Measurements from ENCODE around the gene SLC1A7.

DNA sequence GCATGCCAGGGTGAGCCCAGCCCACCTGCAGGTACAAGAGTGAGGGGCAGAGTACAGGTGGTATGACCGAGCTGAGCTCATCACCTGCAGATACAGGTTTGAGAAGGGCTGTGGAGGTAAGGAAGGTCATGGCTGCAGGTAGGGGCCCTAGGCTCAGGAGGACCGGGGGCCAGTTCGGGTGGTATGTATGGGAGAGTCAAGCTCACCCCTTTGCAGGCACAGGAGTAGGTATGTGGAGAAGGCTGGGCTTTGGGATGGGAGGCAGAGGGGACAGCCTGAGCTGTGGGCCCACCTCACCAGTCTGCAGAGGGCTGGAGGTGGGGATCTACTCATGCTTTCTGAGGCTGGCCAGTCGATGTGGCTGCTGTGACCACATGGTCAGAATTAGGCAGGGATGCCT is 63.2 kb downstream of the SLC1A7 start:
- no peak for TF ChIP-seq POLR2AphosphoS5 (IDR thresholded peaks at IDR 0.05)
- TF ChIP-seq EZH2 (IDR thresholded peaks at IDR 0.05; ENCODE audit: borderline replicate concordance, insufficient read depth, low read length, poor library complexity, severe bottlenecking): no peak
- TF ChIP-seq, protein P1, sequence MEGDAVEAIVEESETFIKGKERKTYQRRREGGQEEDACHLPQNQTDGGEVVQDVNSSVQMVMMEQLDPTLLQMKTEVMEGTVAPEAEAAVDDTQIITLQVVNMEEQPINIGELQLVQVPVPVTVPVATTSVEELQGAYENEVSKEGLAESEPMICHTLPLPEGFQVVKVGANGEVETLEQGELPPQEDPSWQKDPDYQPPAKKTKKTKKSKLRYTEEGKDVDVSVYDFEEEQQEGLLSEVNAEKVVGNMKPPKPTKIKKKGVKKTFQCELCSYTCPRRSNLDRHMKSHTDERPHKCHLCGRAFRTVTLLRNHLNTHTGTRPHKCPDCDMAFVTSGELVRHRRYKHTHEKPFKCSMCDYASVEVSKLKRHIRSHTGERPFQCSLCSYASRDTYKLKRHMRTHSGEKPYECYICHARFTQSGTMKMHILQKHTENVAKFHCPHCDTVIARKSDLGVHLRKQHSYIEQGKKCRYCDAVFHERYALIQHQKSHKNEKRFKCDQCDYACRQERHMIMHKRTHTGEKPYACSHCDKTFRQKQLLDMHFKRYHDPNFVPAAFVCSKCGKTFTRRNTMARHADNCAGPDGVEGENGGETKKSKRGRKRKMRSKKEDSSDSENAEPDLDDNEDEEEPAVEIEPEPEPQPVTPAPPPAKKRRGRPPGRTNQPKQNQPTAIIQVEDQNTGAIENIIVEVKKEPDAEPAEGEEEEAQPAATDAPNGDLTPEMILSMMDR (IDR thresholded peaks at IDR 0.05; ENCODE audit: poor library complexity, severe bottlenecking): no peak
- TF ChIP-seq SMC3 (conservative IDR thresholded peaks at IDR 0.05; ENCODE audit: poor library complexity): no peak
- no peak for TF ChIP-seq MXI1 (conservative IDR thresholded peaks at IDR 0.05; ENCODE audit: poor library complexity, severe bottlenecking)
- TF ChIP-seq TAF1 (IDR thresholded peaks at IDR 0.05; ENCODE audit: low read depth): no peak
- TF ChIP-seq, protein P2, sequence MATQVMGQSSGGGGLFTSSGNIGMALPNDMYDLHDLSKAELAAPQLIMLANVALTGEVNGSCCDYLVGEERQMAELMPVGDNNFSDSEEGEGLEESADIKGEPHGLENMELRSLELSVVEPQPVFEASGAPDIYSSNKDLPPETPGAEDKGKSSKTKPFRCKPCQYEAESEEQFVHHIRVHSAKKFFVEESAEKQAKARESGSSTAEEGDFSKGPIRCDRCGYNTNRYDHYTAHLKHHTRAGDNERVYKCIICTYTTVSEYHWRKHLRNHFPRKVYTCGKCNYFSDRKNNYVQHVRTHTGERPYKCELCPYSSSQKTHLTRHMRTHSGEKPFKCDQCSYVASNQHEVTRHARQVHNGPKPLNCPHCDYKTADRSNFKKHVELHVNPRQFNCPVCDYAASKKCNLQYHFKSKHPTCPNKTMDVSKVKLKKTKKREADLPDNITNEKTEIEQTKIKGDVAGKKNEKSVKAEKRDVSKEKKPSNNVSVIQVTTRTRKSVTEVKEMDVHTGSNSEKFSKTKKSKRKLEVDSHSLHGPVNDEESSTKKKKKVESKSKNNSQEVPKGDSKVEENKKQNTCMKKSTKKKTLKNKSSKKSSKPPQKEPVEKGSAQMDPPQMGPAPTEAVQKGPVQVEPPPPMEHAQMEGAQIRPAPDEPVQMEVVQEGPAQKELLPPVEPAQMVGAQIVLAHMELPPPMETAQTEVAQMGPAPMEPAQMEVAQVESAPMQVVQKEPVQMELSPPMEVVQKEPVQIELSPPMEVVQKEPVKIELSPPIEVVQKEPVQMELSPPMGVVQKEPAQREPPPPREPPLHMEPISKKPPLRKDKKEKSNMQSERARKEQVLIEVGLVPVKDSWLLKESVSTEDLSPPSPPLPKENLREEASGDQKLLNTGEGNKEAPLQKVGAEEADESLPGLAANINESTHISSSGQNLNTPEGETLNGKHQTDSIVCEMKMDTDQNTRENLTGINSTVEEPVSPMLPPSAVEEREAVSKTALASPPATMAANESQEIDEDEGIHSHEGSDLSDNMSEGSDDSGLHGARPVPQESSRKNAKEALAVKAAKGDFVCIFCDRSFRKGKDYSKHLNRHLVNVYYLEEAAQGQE (IDR thresholded peaks at IDR 0.05; ENCODE audit: borderline replicate concordance): no peak
